ENCODE data around the gene ID1.
"Not testable (repeated sequence)": the region's sequence is repeated elsewhere in the genome, so short reads cannot be mapped to it uniquely, and the experiment has no call there.

Gene ID1

DNA sequence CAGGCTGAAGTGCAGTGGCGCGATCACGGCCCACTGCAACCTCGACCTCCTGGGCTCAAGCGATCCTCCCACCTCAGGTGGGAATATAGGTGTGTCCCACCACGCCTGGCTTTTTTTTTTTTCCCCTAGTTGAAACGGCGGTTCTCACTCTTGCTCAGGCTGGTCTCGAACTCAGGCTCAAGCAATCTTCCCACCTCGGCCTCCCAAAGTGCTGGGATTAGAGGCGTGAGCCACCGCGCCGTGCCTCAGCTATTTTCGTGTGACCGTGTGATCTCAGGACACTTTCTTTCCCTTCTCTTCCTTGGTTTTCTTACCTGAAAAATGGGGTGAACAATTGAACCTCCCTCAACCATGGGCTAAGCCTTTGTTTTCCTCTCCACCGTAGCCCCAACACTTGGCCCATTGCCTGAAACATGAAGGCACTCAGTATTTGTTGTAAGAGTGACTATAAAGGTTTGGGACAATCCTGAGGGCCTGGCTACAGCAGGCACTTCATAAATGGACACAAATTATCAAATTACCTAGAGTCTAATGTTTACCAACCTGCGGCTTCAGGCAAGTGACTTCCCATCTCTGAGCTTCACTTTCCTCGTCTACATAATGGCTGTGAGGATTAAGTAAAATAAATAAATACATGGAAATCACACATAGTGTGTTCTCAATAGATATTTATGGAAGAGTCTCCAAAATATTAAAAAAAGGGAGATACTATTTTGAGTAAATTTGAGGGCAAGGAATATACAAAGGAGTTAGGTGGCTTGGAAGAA is 31.4 kb upstream of the ID1 start:
- no peak for DNase-seq

DNA sequence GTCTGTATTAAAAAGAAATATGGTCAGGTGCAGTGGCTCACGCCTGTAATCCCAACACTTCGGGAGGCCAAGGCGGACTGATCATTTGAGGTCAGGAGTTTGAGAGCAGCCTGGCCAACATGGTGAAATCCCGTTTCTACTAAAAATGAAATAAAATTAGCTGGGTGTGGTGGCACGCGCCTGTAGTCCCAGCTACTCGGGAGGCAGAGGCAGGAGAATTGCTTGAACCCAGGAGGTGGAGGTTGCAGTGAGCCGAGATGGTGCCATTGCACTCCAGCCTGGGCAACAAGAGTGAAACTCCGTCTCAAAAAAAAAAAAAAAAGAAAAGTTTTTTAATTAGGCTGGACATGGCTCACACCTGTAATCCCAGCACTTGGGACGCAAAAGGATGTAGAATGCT is 30.1 kb upstream of the ID1 start:
- not testable (repeated sequence) for DNase-seq

DNA sequence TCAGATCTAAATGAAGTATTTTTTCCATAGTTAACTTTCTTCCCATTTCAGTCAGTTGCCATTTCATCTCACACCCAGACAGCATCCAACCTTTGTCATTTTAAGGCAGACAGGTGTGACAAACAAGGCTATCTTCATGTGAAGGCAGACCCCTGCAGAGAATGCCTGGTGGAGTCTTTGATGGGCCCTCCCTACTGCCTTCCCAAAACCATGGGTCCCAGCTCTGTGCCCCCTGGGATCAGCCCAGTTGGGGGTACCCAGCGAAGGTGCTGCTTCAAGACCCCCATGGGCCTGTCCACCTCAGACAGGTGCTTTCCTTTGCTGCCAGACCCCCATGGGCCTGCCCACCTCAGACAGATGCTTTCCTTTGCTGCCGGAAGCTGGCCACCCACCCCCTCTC is 28.3 kb upstream of the ID1 start:
- no peak for DNase-seq

DNA sequence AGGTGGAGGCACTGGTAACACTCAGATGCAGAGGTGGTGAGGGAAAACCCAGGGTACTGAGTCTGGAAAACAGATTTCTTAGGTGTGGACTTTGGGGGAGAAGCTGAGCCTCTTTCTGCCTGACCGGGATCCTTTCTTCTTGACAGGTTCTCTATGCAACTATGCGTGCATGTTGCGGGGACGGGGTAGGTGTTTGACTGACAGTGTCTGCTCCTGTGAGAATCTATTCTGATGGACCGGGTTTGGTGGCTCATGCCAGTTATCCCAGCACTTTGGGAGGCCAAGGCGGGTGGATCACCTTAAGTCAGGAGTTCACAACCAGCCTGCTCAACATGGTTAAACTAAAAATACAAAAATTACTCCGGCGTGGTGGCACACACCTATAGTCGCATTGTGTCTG is 27.9 kb upstream of the ID1 start:
- no peak for DNase-seq

DNA sequence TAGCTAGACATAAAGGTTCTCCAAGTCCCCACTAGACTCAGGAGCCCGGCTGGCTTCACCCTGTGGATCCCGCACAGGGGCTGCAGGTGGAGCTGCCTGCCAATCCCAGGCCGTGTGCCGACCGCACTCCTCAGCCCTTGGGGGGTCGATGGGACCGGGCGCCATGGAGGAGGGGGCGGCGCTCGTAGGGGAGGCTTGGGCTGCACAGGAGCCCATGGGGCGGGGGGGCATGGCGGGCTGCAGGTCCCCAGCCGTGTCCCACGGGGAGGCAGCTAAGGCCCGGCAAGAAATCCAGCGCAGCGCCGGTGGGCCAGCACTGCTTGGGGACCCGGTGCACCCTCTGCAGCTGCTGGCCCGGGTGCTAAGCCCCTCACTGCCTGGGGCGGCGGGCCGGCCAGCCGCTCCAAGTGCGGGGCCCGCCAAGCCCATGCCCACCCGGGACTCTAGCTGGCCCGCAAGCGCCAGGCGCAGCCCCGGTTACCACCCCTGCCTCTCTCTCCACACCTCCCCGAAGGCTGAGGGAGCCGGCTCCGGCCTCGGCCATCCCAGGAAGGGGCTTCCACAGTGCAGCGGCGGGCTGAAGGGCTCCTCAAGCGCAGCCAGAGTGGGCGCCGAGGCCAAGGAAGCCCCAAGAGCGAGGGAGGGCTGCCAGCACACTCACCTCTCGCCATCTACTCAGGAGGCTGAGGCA is 26.5 kb upstream of the ID1 start:
- no peak for DNase-seq

DNA sequence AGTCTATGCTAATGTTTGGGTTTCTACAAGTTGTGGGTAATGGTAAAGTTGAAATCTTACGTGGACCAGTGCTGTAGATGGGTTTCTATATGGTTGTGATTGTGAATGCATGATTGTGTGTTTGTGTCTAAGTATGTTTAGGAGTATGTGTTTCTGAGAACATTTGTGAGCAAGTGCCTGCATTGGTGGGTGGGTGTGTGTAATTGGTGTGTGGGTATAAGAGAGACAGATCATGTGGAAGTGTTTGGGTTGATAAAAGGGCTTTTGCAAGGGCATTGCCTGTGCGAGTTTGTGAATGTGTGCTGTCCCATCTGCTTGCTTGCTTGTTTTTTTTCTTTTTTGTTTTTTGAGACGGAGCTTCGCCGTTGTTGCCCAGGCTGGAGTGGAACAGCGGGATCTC is 25.8 kb upstream of the ID1 start:
- no peak for DNase-seq

DNA sequence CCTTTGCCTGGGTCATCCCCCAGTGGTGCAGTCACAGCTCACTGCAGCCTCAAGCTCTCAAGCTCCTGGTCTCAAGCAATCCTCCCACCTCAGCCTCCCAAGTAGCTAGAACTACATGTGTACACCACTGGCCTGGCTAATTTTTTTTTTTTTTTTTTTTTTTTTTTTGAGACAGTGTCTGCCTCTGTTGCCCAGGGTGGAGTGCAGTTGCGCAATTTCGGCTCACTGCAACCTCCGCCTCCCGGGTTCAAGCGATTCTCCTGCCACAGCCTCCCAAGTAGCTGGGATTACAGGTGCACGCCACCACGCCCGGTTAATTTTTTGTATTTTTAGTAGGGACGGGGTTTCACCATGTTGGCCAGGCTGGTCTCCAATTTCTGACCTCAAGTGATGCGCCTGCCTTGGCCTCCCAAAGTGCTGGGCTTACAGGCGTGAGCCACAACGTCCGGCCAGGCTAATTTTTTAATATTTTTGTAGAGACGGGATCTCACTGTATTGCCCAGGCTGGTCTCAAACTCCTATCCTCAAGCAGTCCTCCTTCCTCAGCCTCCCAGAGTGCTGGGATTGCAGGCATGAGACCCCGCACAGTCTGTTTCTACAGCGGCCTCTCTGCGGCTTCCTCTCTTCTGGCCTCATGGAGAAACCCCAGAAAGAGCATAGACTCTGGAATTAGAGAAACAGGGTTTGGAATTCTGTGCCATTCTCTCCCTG is 25.0 kb upstream of the ID1 start:
- DNase-seq, result not testable (repeated sequence)

DNA sequence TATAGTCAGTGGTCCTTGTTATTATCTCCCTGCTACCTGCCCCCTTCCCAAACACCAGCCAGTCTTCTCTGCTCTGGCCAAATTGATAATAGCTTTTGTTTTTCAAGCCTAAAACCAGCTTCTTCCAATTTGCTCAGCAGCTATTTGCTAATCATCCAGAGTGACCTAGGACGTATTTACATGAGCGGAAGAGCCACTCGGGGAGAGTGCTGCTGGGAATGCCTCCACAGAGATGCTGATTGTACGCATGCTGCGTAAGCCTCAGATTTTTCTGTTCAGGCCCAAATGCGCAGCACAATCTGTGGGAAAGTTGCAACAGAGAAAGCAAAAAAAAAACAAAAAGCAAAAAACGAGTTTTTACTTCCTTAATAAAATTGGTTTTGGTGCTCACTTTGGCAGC is 24.4 kb upstream of the ID1 start:
- no peak for DNase-seq

DNA sequence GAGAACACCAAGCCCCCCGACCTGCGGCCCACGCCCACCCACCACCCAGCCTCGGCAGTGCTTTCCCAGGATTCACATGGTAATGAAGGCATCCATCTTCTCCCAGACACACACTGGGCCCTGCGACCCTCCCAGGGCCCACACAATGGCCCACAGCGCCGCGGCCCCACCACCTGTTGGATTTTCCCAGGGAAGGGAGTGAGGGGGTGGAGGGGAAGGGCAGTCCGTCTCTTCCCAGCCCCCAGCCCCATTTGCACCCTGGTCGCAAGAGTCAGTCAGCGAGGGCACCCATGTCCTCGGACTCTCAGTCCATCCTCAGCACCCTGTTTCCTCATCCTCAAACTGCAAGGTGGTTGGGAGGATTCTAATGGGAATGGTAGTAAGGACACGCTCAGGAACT is 23.7 kb upstream of the ID1 start:
- no peak for DNase-seq

DNA sequence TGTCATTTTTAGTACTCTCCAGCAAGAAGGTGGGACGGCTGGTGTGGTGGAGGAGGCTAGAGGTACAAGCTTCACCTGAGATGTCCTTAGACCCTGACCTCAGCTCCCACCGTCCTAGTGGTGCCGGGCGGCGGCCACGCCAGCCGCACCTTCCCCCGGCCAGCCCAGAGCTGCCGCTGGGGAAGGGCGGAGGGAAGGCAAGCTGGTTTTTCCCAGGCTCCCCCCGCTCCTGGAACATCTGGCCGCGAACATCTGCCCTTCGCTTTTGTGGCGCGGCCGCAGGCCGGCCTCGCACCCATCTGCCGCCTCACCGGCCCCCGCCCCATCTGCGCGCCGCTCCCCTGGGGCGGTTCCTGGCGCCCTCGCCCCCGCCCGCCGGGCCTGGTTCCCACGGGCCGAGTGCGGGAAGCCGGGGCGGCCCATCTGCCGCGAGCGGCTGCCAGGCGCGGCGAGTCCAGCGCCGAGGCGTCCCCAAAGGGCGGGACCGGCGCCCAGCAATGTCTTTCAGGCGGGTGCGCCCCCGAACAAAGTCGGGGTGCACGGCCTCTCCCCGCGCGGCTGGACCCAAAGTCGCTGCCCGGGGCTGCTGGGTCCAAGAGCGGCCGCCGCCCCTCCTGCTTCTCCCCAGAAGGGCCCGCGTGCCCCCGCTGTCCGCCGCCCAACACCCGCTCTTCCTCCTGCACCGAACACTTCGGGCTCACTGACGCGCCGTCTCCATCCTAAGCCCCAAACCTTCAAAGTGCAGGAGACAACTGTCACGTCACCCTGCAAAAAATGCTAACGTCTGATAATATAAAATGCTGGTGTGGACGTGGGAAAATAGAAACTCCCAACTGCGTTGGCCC is 17.3 kb upstream of the ID1 start:
- DNase-seq, result no peak

DNA sequence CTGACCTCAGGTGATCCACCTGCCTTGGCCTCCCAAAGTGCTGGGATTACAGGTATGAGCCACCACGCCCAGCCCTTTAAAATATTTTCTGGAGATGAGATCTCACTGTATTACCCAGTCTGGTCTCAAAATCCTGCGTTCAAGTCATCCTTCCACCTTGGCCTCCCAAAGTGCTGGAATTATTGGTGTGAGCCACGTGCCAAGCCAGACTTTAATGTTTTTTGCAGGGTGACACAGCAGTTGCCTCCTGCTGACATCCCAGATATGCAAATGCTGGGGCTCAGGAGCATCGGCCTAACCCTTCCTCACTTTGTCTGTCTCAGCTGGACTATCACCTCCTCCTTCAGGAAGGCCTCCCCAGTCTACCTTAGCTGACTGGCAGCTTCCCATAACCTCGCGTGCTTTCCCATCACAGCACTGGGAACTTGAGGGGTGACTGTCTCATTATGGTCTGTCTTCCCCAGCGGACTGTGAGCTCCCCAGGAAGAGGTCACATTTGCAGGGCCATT is 14.3 kb upstream of the ID1 start:
- DNase-seq, result no peak

DNA sequence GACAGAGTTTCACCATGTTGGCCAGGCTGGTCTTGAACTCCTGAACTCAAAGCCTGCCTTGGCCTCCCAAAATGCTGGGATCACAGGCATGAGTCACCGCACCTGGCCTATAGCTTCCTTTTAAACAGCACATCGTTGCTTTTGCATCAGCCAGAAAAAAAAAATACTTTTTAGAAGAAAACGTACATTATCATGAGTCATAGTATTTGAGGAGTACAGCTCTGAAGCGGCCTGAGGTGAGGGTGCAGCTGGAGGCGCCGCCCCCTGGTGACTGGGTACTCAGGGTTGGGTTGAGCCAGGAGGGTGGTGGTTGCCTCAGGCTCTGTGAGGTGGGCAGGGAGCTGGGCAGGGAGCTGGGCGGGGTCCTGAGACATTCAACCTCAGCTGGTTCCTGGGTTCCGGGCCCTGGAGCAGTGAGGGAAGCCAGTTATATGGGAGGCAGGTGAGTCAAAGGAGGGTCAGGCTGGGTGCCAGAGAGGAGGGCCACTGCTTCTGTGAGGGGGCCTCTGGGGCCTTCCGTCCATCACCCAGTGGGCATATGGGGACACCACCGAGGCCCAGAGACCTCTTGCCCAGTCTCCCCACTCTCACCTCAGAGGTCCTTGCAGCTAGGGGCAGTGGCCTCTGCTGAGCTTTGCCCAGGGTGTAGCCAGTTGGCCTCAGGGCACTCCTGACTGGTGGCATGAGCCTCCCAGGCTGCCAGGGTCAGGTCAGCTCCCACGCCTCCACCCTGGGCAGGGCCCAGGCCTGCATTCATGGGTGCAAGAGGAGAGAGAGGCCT is 11.7 kb upstream of the ID1 start:
- DNase-seq, result no peak

DNA sequence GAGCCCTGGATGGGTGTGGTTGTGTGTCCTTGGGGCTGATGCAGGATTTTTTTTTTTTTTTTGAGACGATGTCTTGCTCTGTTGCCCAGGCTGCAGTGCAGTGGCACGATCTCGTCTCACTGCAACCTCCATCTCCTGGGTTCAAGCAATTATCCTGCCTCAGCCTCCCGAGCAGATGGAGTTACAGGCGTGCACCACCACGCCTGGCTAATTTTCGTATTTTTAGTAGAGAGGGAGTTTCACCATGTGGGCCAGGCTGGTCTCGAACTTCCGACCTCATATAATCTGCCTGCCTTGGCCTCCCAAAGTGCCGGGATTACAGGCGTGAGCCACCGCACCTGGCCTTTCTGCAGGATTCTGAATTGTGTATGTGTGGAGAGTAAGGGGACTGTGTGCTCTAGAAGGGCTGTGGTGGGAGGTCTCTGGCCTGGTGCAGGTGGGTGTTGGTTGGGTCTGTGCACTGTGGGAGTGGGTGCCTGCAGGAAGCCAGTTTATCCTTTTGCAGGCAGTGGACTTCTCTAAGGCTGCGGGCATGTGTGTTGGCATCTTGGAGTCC is 11.0 kb upstream of the ID1 start:
- DNase-seq, result no peak

DNA sequence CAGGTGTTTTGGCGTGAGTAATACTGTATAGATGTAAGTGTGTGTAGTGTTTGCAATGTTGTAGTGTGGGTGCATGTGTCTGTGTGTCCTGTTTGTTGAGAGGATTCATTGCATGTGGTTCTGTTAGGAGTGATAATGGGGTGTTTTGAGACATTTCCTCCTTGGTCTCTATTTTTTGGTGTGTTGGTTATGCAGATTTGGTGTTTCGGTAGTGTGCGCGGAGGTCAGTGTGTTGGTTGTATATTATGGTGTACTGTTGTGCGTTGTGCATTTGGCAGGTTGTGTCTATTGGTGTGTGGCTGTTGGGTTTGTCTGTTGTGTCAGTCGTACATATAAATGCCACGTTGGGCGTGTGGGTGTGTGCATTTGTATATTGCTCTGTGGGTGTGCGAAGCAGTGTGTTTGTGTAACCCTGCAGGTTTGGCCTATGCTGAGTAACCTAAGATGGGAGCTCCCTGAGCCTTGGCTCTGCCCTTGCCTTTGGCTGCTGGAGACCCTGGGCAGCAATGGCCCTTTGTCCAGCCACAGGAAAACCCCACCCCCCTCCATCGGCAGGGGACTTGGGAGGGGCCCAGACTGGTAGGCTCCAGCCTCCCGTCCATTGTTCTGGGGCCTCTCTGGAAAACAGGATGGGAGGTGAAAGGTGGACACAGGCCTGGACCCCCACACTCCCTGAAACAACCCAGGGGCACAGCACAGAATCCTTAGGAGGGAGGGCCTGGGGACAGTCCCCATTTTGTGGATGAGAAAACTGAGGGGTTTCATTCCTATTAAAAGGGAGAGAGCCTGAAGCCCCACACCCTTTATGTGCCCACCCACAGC is 10.3 kb upstream of the ID1 start:
- DNase-seq, result no peak

DNA sequence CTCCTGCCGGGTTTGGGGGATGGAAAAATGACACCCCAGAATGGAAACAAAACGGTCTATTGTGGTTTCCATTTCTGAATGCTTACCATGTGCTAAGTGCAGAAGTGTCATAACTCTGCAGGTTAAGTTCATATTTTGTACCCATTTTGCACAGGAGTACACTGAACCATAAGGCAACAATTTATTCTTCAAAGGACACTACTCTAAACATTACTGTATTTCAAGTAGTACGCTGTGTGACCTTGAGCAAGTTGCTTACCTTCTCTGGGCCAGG is 9.8 kb upstream of the ID1 start:
- no peak for DNase-seq

DNA sequence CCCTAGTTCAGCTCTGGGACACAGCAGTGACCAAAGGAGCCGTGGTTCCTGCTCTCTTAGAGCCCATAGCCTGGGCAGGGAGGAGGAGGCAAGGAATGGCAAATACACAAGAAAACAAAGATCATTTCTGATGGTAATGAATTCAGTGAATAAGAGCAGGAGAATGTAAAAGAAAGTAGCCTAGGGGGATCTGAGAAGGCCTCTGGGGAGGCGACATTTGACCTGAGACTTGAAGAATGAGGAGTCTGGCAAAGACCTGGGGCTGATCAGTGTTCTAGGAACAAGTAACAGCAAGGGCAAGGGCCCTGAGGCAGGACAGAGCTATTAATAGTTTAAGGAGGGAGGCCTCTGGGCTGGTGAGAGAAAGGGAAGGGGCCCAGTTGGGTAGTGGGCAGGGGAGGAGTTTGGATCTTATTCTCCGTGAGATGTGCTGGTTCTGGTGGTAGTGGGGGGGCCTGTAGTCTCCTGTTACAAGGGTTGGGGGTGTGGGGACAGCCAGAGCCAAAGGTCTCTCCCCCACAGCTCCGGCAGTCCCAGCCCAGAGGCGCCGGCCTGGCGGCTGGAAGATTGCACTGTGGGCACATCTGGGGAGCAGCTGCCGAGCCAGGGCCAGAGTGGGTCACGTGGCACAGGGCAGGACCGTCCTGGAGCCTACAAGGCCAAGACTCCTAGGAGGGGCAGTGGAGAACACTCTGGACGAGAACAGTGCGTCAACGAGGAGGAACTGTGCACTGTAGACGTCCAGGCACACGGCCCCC is 9.3 kb upstream of the ID1 start:
- no peak for DNase-seq

DNA sequence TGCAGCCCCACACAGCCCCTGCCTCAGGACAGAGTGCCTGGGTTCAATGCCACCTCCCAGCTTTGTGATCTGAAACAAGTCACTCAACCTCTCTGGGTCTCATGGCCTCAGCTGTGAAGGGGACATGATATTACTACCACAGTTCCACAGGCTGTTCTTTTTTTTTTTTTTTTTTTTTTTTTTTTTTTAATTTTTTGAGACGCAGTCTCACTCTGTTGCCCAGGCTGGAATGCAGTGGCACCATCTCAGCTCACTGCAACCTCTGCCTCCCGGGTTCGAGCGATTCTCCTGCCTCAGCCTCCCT is 8.7 kb upstream of the ID1 start:
- not testable (repeated sequence) for DNase-seq

DNA sequence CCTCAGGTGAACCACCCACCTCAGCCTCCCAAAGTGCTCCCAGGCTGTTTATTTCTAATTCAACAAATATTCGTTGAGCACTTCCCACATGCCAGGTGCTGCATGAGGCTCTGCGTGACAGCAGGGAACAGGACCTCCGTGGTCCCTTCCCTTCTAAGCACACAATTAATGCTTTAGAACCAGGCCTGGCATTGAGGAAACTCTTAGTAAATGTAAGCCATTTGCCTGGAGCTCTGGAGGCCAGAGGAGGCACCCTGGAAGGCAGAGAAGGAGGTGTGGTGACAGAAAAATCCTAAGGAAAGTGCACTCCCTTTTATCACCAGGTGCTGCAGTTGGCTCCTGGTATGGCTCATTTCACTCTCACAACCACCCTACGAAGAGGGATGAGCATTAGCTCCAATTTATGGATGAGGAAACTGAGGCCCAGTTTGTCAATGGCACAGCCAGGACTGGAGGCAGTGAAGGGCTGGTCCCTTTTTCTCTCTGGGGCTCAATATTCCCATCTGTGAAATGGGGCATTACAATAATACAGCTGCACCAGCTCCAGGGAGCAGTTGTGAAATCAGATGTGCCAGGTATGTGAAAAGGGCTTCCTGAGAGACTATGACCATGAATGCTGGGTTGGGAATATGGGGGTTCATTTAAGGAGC is 8.1 kb upstream of the ID1 start:
- DNase-seq, result no peak

DNA sequence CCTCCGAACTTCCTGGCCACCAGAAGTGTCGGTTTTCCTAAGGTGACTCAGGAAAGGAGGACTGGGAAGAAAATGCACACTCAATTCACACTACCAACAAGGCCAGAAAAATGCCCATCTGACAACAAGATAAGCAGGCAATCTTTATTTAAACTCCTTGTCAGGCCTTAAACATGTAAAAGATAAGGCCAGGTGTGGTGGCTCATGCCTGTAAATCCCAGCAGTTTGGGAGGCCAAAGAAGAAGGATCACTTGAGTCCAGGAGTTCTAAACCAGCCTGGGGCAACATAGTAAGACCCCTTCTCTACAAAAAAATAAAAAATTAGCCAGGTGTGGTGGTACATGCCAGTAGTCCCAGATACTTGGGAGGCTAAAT is 7.6 kb upstream of the ID1 start:
- DNase-seq, result no peak

DNA sequence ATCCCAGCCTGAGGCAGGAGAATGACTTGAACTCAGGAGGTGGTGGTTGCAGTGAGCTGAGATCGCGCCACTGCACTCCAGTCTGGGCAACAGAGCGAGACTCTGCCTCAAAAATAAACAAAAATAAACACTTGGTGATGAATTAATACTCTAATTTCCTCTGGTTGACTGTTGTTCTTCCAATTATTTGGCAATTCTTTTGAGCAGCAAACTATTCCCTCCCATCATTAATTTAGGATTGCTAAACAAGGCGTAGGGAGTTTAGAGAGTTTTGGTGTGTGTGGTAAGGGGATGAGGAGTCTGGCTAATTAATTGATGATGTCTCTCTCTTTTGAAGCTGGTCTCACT is 2.7 kb upstream of the ID1 start:
- no peak for DNase-seq
